D721Med (cell line): ENCODE measurements around the gene CAMK1D.

ENCODE experiments used
- DNase-seq: peaks from one replicate; pipeline ENCODE4 v3.0.0; 2011; ENCODE audit warnings: low spot score; ENCODE audit not compliant: insufficient read length
- FAIRE-seq: peaks from 2 replicates; lab custom pipeline; 2011; peaks lifted over from hg19 to GRCh38; lab: Jason Lieb, UNC
- CTCF ChIP-seq: IDR thresholded peaks from 2 replicates; pipeline ENCODE4 v1.5.1; 2012; ENCODE audit warnings: mild to moderate bottlenecking, control low read depth; ENCODE audit not compliant: insufficient read depth; ENCODE audit errors: missing control alignments

Gene CAMK1D

GRCh38 chr10:12499076-12499986, 150.0 kb downstream of the CAMK1D start:
- FAIRE-seq (no peak), DNase-seq (no peak)
- TF ChIP-seq CTCF: no peak

GRCh38 chr10:12500381-12501303, 151.3 kb downstream of the CAMK1D start:
- no peak for FAIRE-seq
- no peak for TF ChIP-seq CTCF
- no peak for DNase-seq

- no peak for DNase-seq
- TF ChIP-seq CTCF: no peak
- FAIRE-seq: no peak
These were observed 152.0 kb downstream of the CAMK1D start for GRCh38 chr10:12501324-12501723.

GRCh38 chr10:12501841-12502525, 152.6 kb downstream of the CAMK1D start:
- TF ChIP-seq CTCF: no peak
- FAIRE-seq (no peak), DNase-seq (no peak)

GRCh38 chr10:12502526-12503274, 153.4 kb downstream of the CAMK1D start:
- no peak for TF ChIP-seq CTCF
- no peak for DNase-seq
- FAIRE-seq: no peak

- TF ChIP-seq CTCF: no peak
- DNase-seq (no peak), FAIRE-seq (no peak)
These were observed 154.0 kb downstream of the CAMK1D start for GRCh38 chr10:12503311-12503710.
